HepG2 (cell line): ENCODE results near the gene RPS6KC1. TPM values are rescaled to one million over a fixed set of nuclear protein-coding genes. Genes with fewer than 3 reads are reported as not detected.

ENCODE experiments used
- HNRNPH1 ChIP-seq: fragments of 200-400 bp; formaldehyde crosslinking; optimal IDR thresholded peaks from 2 replicates; pipeline ENCODE3; 2017; ENCODE audit warnings: mild to moderate bottlenecking, low read depth, low read length
- PRDM15 ChIP-seq: sonication (generic); formaldehyde crosslinking; IDR thresholded peaks from 2 replicates; pipeline ENCODE4 v1.4.0; 2020; ENCODE audit warnings: missing genetic modification reagents
- ZHX1 ChIP-seq: sonication (generic); formaldehyde crosslinking; IDR thresholded peaks from 2 replicates; pipeline ENCODE4 v1.8.1; 2022; ENCODE audit warnings: low read depth, mild to moderate bottlenecking, missing genetic modification reagents
- ZNF407 ChIP-seq: sonication (generic); formaldehyde crosslinking; IDR thresholded peaks from one replicate; pipeline ENCODE4 v1.5.1; 2020; ENCODE audit warnings: mild to moderate bottlenecking, missing genetic modification reagents; ENCODE audit errors: not compliant biosample characterization
- polyA plus RNA-seq, 8 experiments: library from polyadenylated mRNA; depleted of rRNA in 3 of 8; stranded (reverse) in 7 of 8; unstranded in 1 of 8; fragments of >200 nt; fragmentation: Illumina TruSeq in 4 of 8; extraction: Trizol in 4 of 8; gene quantifications; 2 replicates each; pipeline versions ENCODE4 v1.2.1 to v1.2.3, GENCODE V29; 2011 to 2016; ENCODE audit warnings: low read depth in 4 of 8, missing spikeins in 1 of 8, mixed read lengths in 1 of 8; ENCODE audit not compliant: insufficient read depth in 1 of 8
- total RNA-seq, 5 experiments: library from RNA; depleted of rRNA; stranded (reverse); fragments of >200 nt; fragmentation: Illumina TruSeq; extraction: Trizol; gene quantifications; 2 replicates each; pipeline ENCODE4 v1.2.3, GENCODE V29; 2016; ENCODE audit warnings: low read depth in 1 of 5

Gene RPS6KC1
- total and polyA plus RNA-seq, 2 of the 13 experiments (the other 11 are each of a cell fraction or from before 2014, with no cell fraction given) = 11.0 to 25.2 TPM

- TF ChIP-seq ZNF407 (CRISPR knock-in tag) (no peak), PRDM15 (CRISPR knock-in tag) (no peak), HNRNPH1 (no peak), ZHX1 (no peak)
Observed at GRCh38 chr1:213266983-213267772, 216.1 kb downstream of the RPS6KC1 start (continued).
